NCI-H510A treated with DMSO at 0.1 percent for 48 hours (cell line): ENCODE measurements around the gene KRT36.
A peak's percentile ranks its signal among the peaks of the same experiment; 100 is the strongest.

Source experiments
- DNase-seq: peaks from one replicate; lab custom pipeline; 2025; lab: John Stamatoyannopoulos, UW

The KRT36 gene

GRCh38 chr17:41489531-41489930 lies at the start of gene KRT36:
Gene KRT36, minus strand, starts transcription at chr17:41489910. Its CDS starts 46 bp downstream, at chr17:41489864.
- no peak for DNase-seq

- DNase-seq = no peak
These were observed 49.4 kb upstream of the KRT36 start for GRCh38 chr17:41539071-41539492.

- no peak for DNase-seq
These were observed 48.9 kb upstream of the KRT36 start for GRCh38 chr17:41538565-41538991.

- no peak for DNase-seq
These were observed 48.3 kb upstream of the KRT36 start for GRCh38 chr17:41537990-41538389.

GRCh38 chr17:41537614-41537954 lies 47.9 kb upstream of the KRT36 start:
- DNase-seq = no peak

GRCh38 chr17:41536741-41537613 lies 47.3 kb upstream of the KRT36 start:
- no peak for DNase-seq

- no peak for DNase-seq
These were observed 46.2 kb upstream of the KRT36 start for GRCh38 chr17:41535764-41536481.

GRCh38 chr17:41534899-41535546 lies 45.3 kb upstream of the KRT36 start:
- no peak for DNase-seq

- no peak for DNase-seq
These were observed 43.9 kb upstream of the KRT36 start for GRCh38 chr17:41533613-41534012.

GRCh38 chr17:41532947-41533570 lies 43.3 kb upstream of the KRT36 start:
- no peak for DNase-seq

GRCh38 chr17:41531993-41532392 lies 42.3 kb upstream of the KRT36 start:
- DNase-seq = no peak

GRCh38 chr17:41530062-41531048 lies 40.6 kb upstream of the KRT36 start:
- DNase-seq = no peak

- DNase-seq = no peak
These were observed 39.8 kb upstream of the KRT36 start for GRCh38 chr17:41529491-41529915.

- DNase-seq = peak; percentile 32
These were observed 39.2 kb upstream of the KRT36 start for GRCh38 chr17:41528959-41529353.

- peak; percentile 47 for DNase-seq
These were observed 37.6 kb upstream of the KRT36 start for GRCh38 chr17:41527063-41528023.

GRCh38 chr17:41524261-41524660 lies 34.6 kb upstream of the KRT36 start:
- DNase-seq = no peak

GRCh38 chr17:41523787-41524186 lies 34.1 kb upstream of the KRT36 start:
- DNase-seq = no peak

GRCh38 chr17:41523225-41523593 lies 33.5 kb upstream of the KRT36 start:
- no peak for DNase-seq

GRCh38 chr17:41522301-41523224 lies 32.9 kb upstream of the KRT36 start:
- DNase-seq = no peak
